GM21381 (cell line): ENCODE results near the gene POLR2C.

ENCODE experiments used
- ATAC-seq: cut with Tn5 transposase; IDR thresholded peaks from one replicate; pipeline ENCODE4 v1.9.1; 2021; ENCODE audit warnings: mild to moderate bottlenecking, moderate library complexity; ENCODE audit not compliant: unreplicated experiment

POLR2C gene

DNA sequence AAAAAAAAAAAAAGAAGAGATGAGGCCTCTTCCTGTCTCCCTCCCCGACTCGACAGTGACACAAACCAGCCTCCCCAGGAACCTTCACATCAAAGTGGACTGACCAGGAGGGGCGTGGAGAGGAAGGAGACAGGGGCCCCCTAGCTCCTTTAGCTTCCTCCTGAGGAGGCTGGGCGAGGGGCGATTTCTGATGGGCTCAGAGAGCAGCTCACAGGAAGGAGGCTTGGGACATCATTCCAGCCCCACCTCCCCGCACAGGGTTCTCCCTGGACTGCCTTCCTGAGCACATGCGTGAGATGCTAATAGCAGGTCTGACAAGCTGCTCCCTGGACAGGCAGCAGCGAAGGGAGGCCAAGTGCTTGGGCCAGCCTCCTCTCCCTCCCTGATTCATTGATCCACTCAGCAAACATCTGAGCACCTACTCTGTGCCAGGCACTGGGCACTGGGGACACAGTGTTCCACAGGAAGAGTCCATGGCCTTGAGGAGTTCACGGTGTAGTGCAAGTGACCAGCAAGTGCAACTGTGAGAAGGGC, 38.2 kb downstream of the POLR2C start:
- no peak for ATAC-seq

GRCh38 chr16:57501492-57501891, 39.0 kb downstream of the POLR2C start:
- ATAC-seq = no peak

DNA sequence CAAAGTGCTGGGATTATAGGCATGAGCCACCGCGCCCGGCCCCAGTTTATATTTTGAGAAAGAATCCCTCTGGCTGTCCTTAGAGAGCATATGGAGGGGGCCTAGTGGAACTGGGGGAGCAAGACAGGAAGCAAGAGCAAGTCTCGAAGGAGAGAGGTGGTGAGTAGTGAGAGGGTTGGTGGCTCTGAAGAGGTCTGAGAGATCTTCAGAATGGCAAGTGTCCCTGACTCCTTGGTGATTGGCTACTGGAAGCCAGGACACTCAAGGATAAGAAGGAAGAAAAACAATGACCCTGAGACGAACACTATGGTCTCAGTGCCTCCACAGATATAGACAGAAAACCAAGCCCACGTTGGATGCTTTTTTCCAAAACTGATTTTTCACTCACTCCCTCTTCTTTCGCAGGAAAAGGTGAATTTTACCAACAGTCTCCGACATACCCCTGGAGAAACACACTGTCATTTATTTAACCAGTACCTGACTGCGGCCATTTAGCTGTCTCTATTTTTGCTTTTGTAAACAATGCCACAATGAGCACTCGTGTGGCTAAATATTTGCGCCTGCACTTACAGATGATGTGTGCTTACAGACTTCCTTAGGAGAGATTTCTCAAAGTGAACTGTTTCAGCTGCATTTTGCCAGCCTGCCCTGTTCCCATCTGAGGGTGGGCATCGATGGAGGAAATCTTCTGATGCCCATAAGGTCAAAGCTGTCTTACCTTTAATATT, 39.7 kb downstream of the POLR2C start:
- ATAC-seq = no peak

DNA sequence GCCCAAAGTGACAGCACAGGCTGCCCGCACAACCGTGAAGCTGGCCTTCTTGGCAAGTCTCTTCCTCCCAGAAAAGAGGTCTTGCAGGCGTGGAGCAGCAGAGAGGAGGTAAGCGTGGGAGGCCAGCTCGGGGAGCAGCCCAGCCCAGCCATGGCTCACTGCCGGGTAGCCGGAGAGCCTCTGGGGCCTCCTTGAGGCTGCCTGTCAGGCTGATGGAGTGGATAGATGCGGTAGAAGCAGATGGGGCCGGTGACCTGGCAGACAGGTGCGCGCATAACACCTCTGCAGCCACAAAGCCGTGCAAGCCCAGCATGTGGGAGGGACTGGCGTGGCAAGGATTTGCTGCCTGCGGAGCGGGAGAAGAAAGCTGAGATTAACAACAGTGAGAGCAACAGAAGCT, 40.9 kb downstream of the POLR2C start:
- no peak for ATAC-seq

GRCh38 chr16:57504001-57504400, 41.5 kb downstream of the POLR2C start:
- ATAC-seq = no peak

GRCh38 chr16:57504491-57504890, 42.0 kb downstream of the POLR2C start:
- ATAC-seq = no peak

GRCh38 chr16:57505169-57505568, 42.7 kb downstream of the POLR2C start:
- ATAC-seq = no peak

DNA sequence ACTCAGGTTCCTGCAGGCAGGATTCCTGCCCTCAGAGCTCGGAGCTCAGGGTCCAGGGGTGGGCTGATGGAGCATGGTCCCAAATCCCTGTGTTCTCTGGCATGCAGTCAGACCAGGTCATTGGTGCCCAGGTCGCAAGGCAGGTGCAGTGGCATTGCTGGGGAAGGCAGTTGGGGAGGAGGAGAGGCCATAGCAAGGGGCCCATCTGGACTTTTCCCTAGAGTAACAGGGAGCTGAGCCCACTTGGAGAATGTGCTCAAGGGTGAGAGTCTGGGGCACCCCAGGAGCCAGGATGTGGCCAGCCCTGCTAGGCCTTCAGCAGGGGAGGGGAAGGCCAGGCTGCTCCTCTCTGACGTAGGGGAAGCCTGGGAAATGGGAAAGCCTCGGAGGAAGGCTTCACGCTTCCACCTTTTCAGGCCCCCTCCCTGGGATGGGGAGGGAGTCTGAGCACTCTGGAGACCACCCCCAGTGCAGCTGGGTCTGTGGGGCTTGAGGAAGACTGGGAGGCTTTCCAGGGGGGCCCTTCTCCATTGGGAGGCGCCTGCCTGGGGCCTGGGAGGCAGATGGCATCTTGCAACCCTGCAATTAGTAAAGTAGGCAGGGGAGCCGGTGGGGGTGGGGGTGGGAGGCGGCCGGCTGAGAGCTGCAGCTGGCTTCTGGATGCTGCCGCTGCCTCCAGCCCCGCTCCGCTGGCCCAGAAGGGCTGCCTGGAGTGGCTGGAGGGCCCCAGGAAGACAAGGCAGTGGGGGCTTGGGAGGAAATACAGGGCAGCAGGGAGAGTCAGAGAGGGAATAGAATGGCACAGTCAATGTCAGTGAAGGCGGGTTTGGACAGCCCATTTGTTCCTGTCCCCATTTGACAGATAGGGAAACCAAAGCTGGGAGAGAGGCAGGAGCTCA, 44.9 kb downstream of the POLR2C start:
- ATAC-seq = no peak

DNA sequence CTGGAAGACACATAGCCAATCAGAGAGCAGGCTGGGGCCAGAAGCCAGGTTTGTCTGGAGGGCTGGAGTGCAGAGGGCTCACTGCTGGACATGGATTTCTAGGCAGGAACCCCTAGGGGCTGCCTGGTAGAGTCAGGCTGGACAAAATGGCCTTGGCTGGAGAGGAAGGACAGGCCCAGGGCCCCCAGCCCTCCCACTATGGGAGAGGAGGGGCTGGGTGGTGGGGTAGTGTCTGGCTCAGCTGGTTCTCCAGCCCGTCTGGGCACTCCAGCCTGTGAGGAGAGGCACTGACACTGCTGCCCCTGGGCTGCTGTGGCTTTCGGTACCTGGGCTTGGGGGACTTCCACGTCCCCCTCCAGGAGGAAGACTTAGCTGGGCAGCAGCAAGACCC, 45.6 kb downstream of the POLR2C start:
- ATAC-seq = no peak

- no peak for ATAC-seq
These were observed 46.9 kb downstream of the POLR2C start for GRCh38 chr16:57509231-57509923.

DNA sequence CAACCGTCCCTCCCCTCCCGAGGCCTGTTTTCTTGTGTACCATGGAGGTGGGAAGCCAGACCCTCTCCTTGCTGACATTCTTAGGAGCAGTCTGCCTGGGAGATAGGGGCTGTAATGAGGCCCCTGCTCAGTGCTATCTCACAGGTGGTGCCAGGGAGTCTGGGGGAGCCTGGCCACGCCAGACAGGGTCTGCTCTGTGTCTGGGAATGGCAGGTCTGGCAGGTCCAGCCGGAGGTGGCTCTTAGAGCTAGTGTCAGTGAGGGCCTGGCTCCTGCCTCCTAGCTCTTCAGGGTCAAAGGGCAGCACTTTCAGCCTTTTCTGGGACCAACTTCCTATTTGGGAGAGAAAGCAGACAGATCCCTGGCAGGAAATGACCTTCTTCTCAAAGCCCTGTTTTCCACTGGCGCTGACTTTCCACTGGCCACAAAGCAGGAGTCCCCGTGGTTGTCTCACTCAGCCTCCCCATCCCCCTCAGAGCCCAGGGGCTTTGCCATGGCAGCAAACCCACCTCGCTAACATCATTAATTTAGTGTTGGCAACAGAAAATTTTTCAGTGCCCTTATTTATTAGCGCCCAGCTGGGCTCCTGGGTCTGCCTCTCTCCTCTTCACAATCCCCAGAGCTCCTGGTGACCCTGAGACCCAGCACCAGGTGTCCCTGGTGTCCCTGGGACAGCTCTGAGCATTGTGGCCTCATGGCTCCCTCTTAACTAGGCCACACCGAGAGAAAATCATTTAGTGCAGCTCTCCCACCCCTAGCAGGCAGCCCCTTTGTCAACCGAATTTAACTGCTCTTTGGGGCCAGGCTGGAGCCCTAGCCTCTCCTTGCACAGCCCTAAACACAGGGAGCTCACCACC, 47.8 kb downstream of the POLR2C start:
- no peak for ATAC-seq

- no peak for ATAC-seq
These were observed 50.0 kb downstream of the POLR2C start for GRCh38 chr16:57512296-57513001.

- no peak for ATAC-seq
These were observed 51.1 kb downstream of the POLR2C start for GRCh38 chr16:57513371-57514102.

DNA sequence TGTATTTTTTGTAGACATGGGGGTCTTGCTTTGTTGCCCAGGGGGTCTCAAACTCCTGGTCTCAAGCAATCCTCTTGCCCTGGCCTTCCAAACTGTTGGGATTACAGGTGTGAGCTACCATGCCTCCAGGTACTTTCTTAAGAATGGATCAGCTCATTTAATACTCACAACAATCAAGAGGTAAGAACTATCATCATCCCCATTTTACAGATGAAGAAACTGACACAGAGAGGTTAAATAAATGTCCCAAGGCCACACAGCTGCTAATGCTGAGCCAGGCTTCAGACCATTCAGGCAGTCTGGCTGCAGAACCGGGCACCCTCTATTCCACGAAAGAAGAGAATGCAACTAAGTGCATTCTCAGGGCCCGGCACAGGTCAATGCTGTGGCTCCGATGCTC, 51.9 kb downstream of the POLR2C start:
- ATAC-seq = no peak

GRCh38 chr16:57514791-57515600, 52.5 kb downstream of the POLR2C start:
- ATAC-seq = no peak

- no peak for ATAC-seq
These were observed 53.8 kb downstream of the POLR2C start for GRCh38 chr16:57516176-57516725.

GRCh38 chr16:57516773-57517172, 54.3 kb downstream of the POLR2C start:
- ATAC-seq = no peak
